WTC11 (cell line): ENCODE data around the gene OR2Y1. TPM values are rescaled to one million over a fixed set of nuclear protein-coding genes. Genes with fewer than 3 reads are reported as not detected.
"Not testable (repeated sequence)": the region's sequence is repeated elsewhere in the genome, so short reads cannot be mapped to it uniquely, and the experiment has no call there.

Experiments used
- ATAC-seq: fragments of 200-7000 bp; cut with Tn5 transposase; 2 replicates; pipeline ENCODE4 v1.10.0; 2021; ENCODE audit warnings: mild to moderate bottlenecking, moderate library complexity
- Bru-seq: library from RNA; stranded (reverse); fragments of 400-500 nt; gene quantifications from one replicate; lab custom pipeline; 2021; lab: Mats Ljungman, UMichigan
- CTCF ChIA-PET: fragments of 300-600 bp; sonication (Branson Sonifier 250); formaldehyde crosslinking; loops from one replicate; lab custom pipeline; 2021; ENCODE audit warnings: antibody characterized with exemption; lab: Charles Lee
- POLR2A ChIA-PET: fragments of 350-600 bp; sonication (Branson Sonifier 250); formaldehyde crosslinking; loops from one replicate; lab custom pipeline; 2021; ENCODE audit warnings: antibody characterized with exemption; lab: Charles Lee
- DNase-seq: peaks from one replicate; pipeline ENCODE4 v3.0.0; 2021; ENCODE audit warnings: low spot score
- H3K27ac Mint-ChIP-seq: 2 replicates; pipeline ENCODE4 v1.8.0; 2021; ENCODE audit warnings: mixed read lengths
- H3K27me3 Mint-ChIP-seq: 2 replicates; pipeline ENCODE4 v1.8.0; 2021; ENCODE audit warnings: low read depth, mild to moderate bottlenecking, moderate library complexity, mixed read lengths
- H3K36me3 Mint-ChIP-seq: 2 replicates; pipeline ENCODE4 v1.8.0; 2021; ENCODE audit warnings: mixed read lengths
- H3K4me1 Mint-ChIP-seq: 2 replicates; pipeline ENCODE4 v1.8.0; 2022; ENCODE audit warnings: mixed read lengths
- H3K4me3 Mint-ChIP-seq: 2 replicates; pipeline ENCODE4 v1.8.0; 2021; ENCODE audit warnings: mild to moderate bottlenecking, moderate library complexity, mixed read lengths
- H3K9me3 Mint-ChIP-seq: 2 replicates; pipeline ENCODE4 v1.8.0; 2021; ENCODE audit warnings: mixed read lengths
- CREM ChIP-seq: sonication (generic); formaldehyde crosslinking; IDR thresholded peaks from 2 replicates; pipeline ENCODE4 v1.8.1; 2022; ENCODE audit warnings: mild to moderate bottlenecking, missing genetic modification reagents, moderate library complexity
- E2F4 ChIP-seq: sonication (generic); formaldehyde crosslinking; IDR thresholded peaks from 2 replicates; pipeline ENCODE4 v1.8.1; 2022; ENCODE audit warnings: low read depth, mild to moderate bottlenecking, moderate library complexity, missing genetic modification reagents, borderline replicate concordance
- GTF2I ChIP-seq: fragments of 250-450 bp; sonication (Bioruptor Pico); conservative IDR thresholded peaks from 2 replicates; pipeline ENCODE4 v1.4.0; 2021; ENCODE audit warnings: mild to moderate bottlenecking
- JAZF1 ChIP-seq: fragments of 250-450 bp; sonication (Bioruptor Pico); IDR thresholded peaks from 2 replicates; pipeline ENCODE4 v1.9.0; 2021; ENCODE audit warnings: moderate library complexity, mild to moderate bottlenecking, inconsistent platforms
- KAT7 ChIP-seq: sonication (generic); formaldehyde crosslinking; IDR thresholded peaks from 2 replicates; pipeline ENCODE4 v1.8.1; 2023; ENCODE audit warnings: missing genetic modification reagents, mild to moderate bottlenecking, borderline replicate concordance
- PRDM15 ChIP-seq: sonication (generic); formaldehyde crosslinking; IDR thresholded peaks from 2 replicates; pipeline ENCODE4 v1.8.0; 2022; ENCODE audit warnings: missing genetic modification reagents
- SP1 ChIP-seq: sonication (generic); formaldehyde crosslinking; conservative IDR thresholded peaks from 2 replicates; pipeline ENCODE4 v1.8.1; 2022; ENCODE audit warnings: missing genetic modification reagents
- TEAD1 ChIP-seq: sonication (generic); formaldehyde crosslinking; IDR thresholded peaks from 2 replicates; pipeline ENCODE4 v1.8.0; 2022; ENCODE audit warnings: mild to moderate bottlenecking, missing genetic modification reagents
- ZBTB21 ChIP-seq: sonication (generic); formaldehyde crosslinking; IDR thresholded peaks from 2 replicates; pipeline ENCODE4 v1.8.1; 2023; ENCODE audit warnings: mild to moderate bottlenecking, missing genetic modification reagents, borderline replicate concordance
- ZBTB43 ChIP-seq: sonication (generic); formaldehyde crosslinking; IDR thresholded peaks from 2 replicates; pipeline ENCODE4 v1.8.1; 2023; ENCODE audit warnings: mild to moderate bottlenecking, missing genetic modification reagents
- ZNF317 ChIP-seq: sonication (generic); formaldehyde crosslinking; IDR thresholded peaks from 2 replicates; pipeline ENCODE4 v1.8.1; 2023; ENCODE audit warnings: low read depth, mild to moderate bottlenecking, moderate library complexity, missing genetic modification reagents, borderline replicate concordance
- ZNF423 ChIP-seq: fragments of 250-450 bp; sonication (Bioruptor Pico); IDR thresholded peaks from 2 replicates; pipeline ENCODE4 v2.1.2; 2022; ENCODE audit warnings: mild to moderate bottlenecking, moderate library complexity
- ZNF425 ChIP-seq: fragments of 250-450 bp; sonication (Bioruptor Pico); conservative IDR thresholded peaks from 2 replicates; pipeline ENCODE4 v1.9.0; 2021; ENCODE audit warnings: mild to moderate bottlenecking
- ZNF671 ChIP-seq: fragments of 250-450 bp; sonication (Bioruptor Pico); IDR thresholded peaks from 2 replicates; pipeline ENCODE4 v1.8.0; 2021; ENCODE audit warnings: mild to moderate bottlenecking
- long read RNA-seq, 3 experiments: library from RNA in 1 of 3; library from capped mRNA in 1 of 3; library from polyadenylated mRNA in 1 of 3; unstranded in 2 of 3; stranded (forward) in 1 of 3; transcript quantifications; one replicate each; pipeline ENCODE4 v2.0.0, GENCODE V29; 2021
- total RNA-seq: library from RNA; stranded (reverse); gene quantifications from 3 replicates; pipeline ENCODE4 v1.2.3, GENCODE V29; 2021

The OR2Y1 gene
- total RNA-seq (not detected in 3 replicates), Bru-seq, nascent RNA (not detected)
- long read RNA-seq, experiment 1: 0 reads
- long read RNA-seq, experiment 2: 0 reads
- long read RNA-seq, experiment 3: 0 reads

GRCh38 chr5:180739958-180740357 lies at the start of gene OR2Y1:
TSS of gene OR2Y1 (minus strand) at chr5:180740058. CDS start at chr5:180740058, 0 bp downstream.
- H3K4me3 Mint-ChIP-seq: no peak within 1 kb of the TSS
- CTCF ChIA-PET: no interaction called here
- POLR2A ChIA-PET: no interaction called here
- DNase-seq: no peak
- H3K4me1 Mint-ChIP-seq: no peaks in the 10 kb centered on the region
- no peak for TF ChIP-seq ZNF425 (CRISPR knock-in tag)
- no peak for TF ChIP-seq GTF2I (CRISPR knock-in tag)
- no peak for TF ChIP-seq KAT7
- TF ChIP-seq JAZF1 (CRISPR knock-in tag): no peak
- no peak for TF ChIP-seq ZNF423
- ATAC-seq: no peak
- no peak within 1 kb of the TSS for H3K27ac Mint-ChIP-seq
- H3K9me3 Mint-ChIP-seq: no peaks in the 10 kb centered on the region
- peaks cover 4% of the 10 kb centered on the region for H3K27me3 Mint-ChIP-seq
- H3K36me3 Mint-ChIP-seq: no peaks in the 10 kb centered on the region

DNA sequence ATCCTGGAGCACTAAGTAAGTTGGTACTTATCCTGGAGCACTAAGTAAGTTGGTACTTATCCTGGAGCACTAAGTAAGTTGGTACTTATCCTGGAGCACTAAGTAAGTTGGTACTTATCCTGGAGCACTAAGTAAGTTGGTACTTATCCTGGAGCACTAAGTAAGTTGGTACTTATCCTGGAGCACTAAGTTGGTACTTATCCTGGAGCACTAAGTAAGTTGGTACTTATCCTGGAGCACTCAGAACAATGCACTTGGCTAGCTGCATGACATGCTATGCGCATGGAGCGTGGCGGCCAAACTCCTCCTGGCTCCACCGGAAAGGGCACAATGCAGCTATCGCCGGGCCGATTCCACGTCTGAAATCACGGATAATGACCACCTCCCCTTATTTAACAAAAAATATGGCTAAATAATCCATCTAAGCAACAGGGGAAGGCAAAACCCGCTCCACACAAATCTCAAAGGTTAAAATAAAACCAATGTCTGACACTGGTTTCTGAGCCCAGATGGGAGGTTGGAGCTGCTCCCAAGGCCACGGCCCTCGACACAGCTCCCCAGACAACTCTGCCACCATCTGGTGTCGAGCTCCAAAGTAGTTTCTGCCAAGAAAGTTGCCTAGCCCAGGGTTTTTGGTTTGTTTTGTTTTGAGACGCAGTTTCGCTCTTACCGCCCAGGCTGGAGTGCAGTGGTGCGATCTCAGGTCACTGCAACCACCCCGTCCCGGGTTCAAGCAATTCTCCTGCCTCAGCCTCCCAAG lies 49.0 kb upstream of the OR2Y1 start:
- Mint-ChIP-seq H3K4me1 (peaks cover 57% of the 10 kb centered on the region), H3K36me3 (peaks cover 20% of the 10 kb centered on the region)
- H3K9me3 Mint-ChIP-seq, DNase-seq, H3K4me3 Mint-ChIP-seq, H3K27ac Mint-ChIP-seq, H3K27me3 Mint-ChIP-seq, POLR2A ChIA-PET, ATAC-seq: not testable (repeated sequence)
- CTCF ChIA-PET: interaction anchor here (0.9 to 1.7 kb wide), 4 partner anchors 13 to 382 kb away, joined by 3 to 8 read pairs (median 4); partner anchors contain the start of gene MGAT1

DNA sequence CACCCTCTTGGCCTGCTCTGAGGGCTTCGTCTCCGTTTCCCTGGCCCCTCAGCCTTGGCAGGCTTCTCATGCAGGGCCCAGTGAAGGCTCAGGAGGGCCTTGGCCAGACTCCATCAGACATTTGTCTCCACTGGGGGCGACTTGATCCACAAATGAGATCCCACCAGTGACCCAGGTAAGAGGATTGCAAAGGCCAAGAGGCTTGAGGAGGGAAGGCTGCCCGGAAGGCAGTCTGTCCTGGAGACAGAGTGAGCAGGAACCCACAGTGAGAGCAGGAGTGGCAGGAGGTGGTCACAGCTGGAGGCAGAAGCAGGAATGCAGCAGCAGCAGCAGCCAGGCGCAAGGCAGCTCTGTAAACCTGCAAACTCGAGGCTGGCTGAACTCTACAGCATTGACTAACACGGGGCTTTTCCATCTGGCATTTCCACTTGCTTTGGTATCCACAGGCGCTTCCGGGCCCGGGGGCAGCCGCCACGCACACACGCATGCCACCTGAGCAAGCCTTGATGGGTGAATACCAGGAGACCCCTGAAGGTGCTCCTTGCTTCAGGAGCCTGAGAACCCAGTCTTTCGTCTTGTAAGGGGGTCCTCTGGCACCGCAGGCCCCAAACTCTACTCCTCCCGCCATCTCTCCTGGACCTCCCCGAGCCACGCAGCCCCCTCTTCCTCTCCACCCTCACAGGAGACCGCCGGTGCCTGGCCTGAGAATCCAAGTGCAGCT lies 48.0 kb upstream of the OR2Y1 start:
- Mint-ChIP-seq H3K9me3 (peaks cover under 1% of the 10 kb centered on the region; the same call in 1 of the 2 replicates), H3K36me3 (peaks cover 20% of the 10 kb centered on the region), H3K27ac (peak overlapping the region; percentile 96), H3K4me1 (peaks cover 49% of the 10 kb centered on the region), H3K27me3 (no peaks in the 10 kb centered on the region), H3K4me3 (no peak overlapping the region)
- TF ChIP-seq ZNF423: peak; percentile 43; the same call in 1 of the 2 replicates
- no peak for TF ChIP-seq ZNF671 (CRISPR knock-in tag)
- ChIA-PET POLR2A (no interaction called here), CTCF (interaction anchor here (0.7 to 5.4 kb wide), 5 partner anchors 12 to 123 kb away, joined by 3 to 37 read pairs (median 3); partner anchors contain the start of gene MGAT1)
- DNase-seq: peak; percentile 34
- ATAC-seq: peak; percentile 10

GRCh38 chr5:180786531-180787398 lies 46.9 kb upstream of the OR2Y1 start:
- H3K4me3 Mint-ChIP-seq: no peak overlapping the region
- POLR2A ChIA-PET: interaction anchor here (0.9 to 1.3 kb wide), 3 partner anchors 24 to 74 kb away, joined by 4 to 6 read pairs (median 5); no protein-coding TSS in a partner anchor
- no peak for TF ChIP-seq E2F4
- TF ChIP-seq SP1: no peak
- no peak for TF ChIP-seq PRDM15
- no peak for TF ChIP-seq ZBTB43 (CRISPR knock-in tag)
- no peak for TF ChIP-seq ZNF317
- TF ChIP-seq CREM (CRISPR knock-in tag): no peak
- no peak for TF ChIP-seq ZBTB21 (CRISPR knock-in tag)
- no peak for TF ChIP-seq TEAD1 (CRISPR knock-in tag)
- TF ChIP-seq ZNF671 (CRISPR knock-in tag): no peak

More at GRCh38 chr5:180786531-180787398, 46.9 kb upstream of the OR2Y1 start:
- Mint-ChIP-seq H3K27me3 (no peaks in the 10 kb centered on the region), H3K36me3 (peaks cover 19% of the 10 kb centered on the region), H3K4me1 (peaks cover 48% of the 10 kb centered on the region), H3K27ac (peak overlapping the region; percentile 95), H3K9me3 (peaks cover 11% of the 10 kb centered on the region)
- no peak for DNase-seq
- CTCF ChIA-PET: interaction anchor here (0.8 to 5.4 kb wide), 21 partner anchors 9 to 458 kb away, joined by 3 to 37 read pairs (median 5); partner anchors contain the start of genes FLT4 and MGAT1
- no peak for ATAC-seq
